BJ (cell line): ENCODE measurements around the gene CHID1. TPM values are rescaled to one million over a fixed set of nuclear protein-coding genes. Genes with fewer than 3 reads are reported as not detected.

ENCODE experiments used
- CTCF ChIA-PET: fragments of 350-600 bp; formaldehyde crosslinking; extraction: SDS; loops from one replicate; lab custom pipeline; 2021; ENCODE audit warnings: antibody characterized with exemption, inconsistent platforms; lab: Yijun Ruan, JAX
- POLR2A ChIA-PET: fragments of 300-600 bp; sonication (Branson Sonifier 250); formaldehyde crosslinking; extraction: SDS; loops from one replicate; lab custom pipeline; 2021; ENCODE audit warnings: antibody characterized with exemption; lab: Charles Lee
- DNase-seq: peaks from one replicate; pipeline ENCODE4 v3.0.0-alpha.2; 2011; ENCODE audit warnings: low read depth
- H3K27me3 ChIP-seq: 2 replicates; pipeline ENCODE4 v1.6.0; 2011; ENCODE audit warnings: low read length; ENCODE audit not compliant: control insufficient read depth, insufficient read depth
- H3K36me3 ChIP-seq: 2 replicates; pipeline ENCODE4 v1.5.1; 2011; ENCODE audit warnings: low read length; ENCODE audit not compliant: control insufficient read depth, insufficient read depth
- H3K4me3 ChIP-seq: 2 replicates; pipeline ENCODE4 v1.5.1; 2011; ENCODE audit warnings: low read depth, mild to moderate bottlenecking, control low read depth, low read length
- CTCF ChIP-seq: IDR thresholded peaks from 2 replicates; pipeline ENCODE4 v1.5.1; 2011; ENCODE audit warnings: low read depth, mild to moderate bottlenecking, control low read depth, inconsistent platforms, low read length, moderate library complexity; ENCODE audit not compliant: insufficient read depth
- polyA plus RNA-seq: library from polyadenylated mRNA; depleted of rRNA; stranded (reverse); fragments of >200 nt; gene quantifications from 2 replicates; pipeline ENCODE4 v1.2.3, GENCODE V29; 2011

CHID1 gene
- polyA plus RNA-seq, 1 experiment, result 178 TPM

GRCh38 chr11:957212-957920, 46.8 kb upstream of the CHID1 start:
- Histone ChIP-seq H3K27me3 (no peaks in the 10 kb centered on the region), H3K4me3 (no peak overlapping the region), H3K36me3 (peaks cover 7% of the 10 kb centered on the region)
- ChIA-PET CTCF (interaction anchor here (2.2 kb wide), 1 partner anchor 32 kb away, joined by 5 read pairs; the partner anchor contains the start of gene AP2A2), POLR2A (no interaction called here)
- no peak for DNase-seq
- no peak for TF ChIP-seq CTCF

- POLR2A ChIA-PET, result no interaction called here
- Histone ChIP-seq H3K27me3 (no peaks in the 10 kb centered on the region), H3K36me3 (peaks cover 4% of the 10 kb centered on the region; the same call in 1 of the 2 replicates), H3K4me3 (no peak overlapping the region)
- CTCF ChIA-PET, result interaction anchor here (0.6 to 2.2 kb wide), 3 partner anchors 17 to 239 kb away, joined by 3 to 5 read pairs (median 4); partner anchors contain the start of gene AP2A2
- no peak for TF ChIP-seq CTCF
- DNase-seq, result no peak
Observed at GRCh38 chr11:955154-956063, 44.8 kb upstream of the CHID1 start.

DNA sequence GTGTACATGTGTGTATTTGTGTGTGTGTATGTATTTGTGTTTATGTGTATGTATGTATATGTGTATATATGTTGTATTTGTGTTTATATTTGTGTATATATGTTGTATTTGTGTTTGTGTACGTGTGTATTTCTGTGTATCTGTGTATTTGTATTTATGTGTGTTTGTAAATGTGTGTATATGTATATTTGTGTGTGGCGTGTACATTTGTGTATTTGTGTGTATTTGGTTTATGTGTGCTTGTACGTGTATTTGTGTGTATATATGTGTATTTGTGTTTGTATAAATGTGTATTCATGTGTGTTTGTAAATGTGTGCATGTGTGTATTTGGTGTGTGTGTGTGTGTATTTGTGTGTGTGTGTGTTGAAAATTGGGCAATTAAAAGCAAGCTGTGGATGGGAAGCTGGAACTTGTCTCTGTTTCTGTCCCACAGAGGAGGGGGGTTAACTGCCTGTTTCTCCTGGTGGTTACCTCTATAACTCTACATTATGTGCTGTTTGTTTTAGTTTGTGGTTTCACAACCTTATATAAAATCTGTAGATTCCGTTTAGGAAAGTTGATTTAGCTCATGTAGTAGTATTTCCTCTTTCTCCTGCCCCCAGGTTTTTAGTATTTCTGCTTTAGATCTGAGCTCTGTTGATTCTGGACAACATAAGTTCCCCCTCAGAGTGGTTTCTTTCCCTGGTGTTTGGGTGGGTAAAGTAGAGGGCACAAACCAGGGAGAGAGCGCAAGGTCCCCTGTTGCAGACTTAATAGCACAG, 44.0 kb upstream of the CHID1 start:
- no peaks in the 10 kb centered on the region for H3K27me3 ChIP-seq
- H3K4me3 ChIP-seq, result no peak overlapping the region
- ChIA-PET POLR2A (no interaction called here), CTCF (interaction anchor here (1.2 kb wide), 1 partner anchor 18 kb away, joined by 3 read pairs; no protein-coding TSS in a partner anchor)
- peaks cover 4% of the 10 kb centered on the region; the same call in 1 of the 2 replicates for H3K36me3 ChIP-seq
- no peak for DNase-seq
- TF ChIP-seq CTCF, result no peak

DNA sequence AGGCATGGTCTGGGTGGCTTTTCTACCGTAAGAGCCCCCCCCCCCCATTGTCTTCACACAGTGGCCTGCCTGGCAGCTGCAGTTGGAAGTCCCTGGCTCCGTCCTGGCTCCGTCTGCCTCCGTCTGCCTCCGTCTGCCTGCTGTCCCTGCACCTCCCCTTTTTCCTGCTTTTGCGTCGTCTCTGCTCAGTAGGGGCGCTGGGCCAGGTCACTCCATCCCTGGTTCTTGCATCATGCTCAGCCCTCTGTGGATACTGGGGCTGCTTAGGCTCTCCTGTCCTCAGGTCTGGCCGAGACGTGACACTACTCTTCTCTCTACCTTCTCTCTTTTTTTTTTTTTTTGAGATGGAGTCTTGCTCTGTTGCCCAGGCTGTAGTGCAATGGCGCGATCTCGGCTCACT, 42.9 kb upstream of the CHID1 start:
- Histone ChIP-seq H3K4me3 (no peak overlapping the region), H3K27me3 (no peaks in the 10 kb centered on the region), H3K36me3 (peaks cover 4% of the 10 kb centered on the region; the same call in 1 of the 2 replicates)
- TF ChIP-seq CTCF, result no peak
- DNase-seq, result no peak
- CTCF ChIA-PET, result interaction anchor here (0.6 kb wide), 1 partner anchor 571 kb away, joined by 3 read pairs; no protein-coding TSS in a partner anchor
- POLR2A ChIA-PET, result no interaction called here
